HCT116 (cell line): ENCODE measurements around the gene CDK5R1. TPM values are rescaled to one million over a fixed set of nuclear protein-coding genes. Genes with fewer than 3 reads are reported as not detected.
A peak's percentile ranks its signal among the peaks of the same experiment; 100 is the strongest.

Source experiments
- ATAC-seq: fragments of 200-7000 bp; cut with Tn5 transposase; 2 replicates; pipeline ENCODE4 v1.9.1; 2020; ENCODE audit warnings: mild to moderate bottlenecking, moderate library complexity
- BruUV-seq: library from RNA; stranded (reverse); fragments of 400-500 nt; replicated peaks from 2 replicates; lab custom pipeline; 2021; lab: Mats Ljungman, UMichigan
- CTCF ChIA-PET: fragments of 300-600 bp; sonication (Branson Sonifier 250); formaldehyde crosslinking; loops from one replicate; lab custom pipeline; 2021; ENCODE audit warnings: antibody characterized with exemption; lab: Charles Lee
- POLR2A ChIA-PET: fragments of 300-600, 350-600 bp; sonication (Branson Sonifier 250); formaldehyde crosslinking; loops from one replicate; lab custom pipeline; 2021; ENCODE audit warnings: antibody characterized with exemption; lab: Charles Lee
- RAD21 ChIA-PET, 2 experiments: fragments of 300-600 bp; sonication (Branson Sonifier 250); formaldehyde crosslinking; loops; one replicate each; lab custom pipeline; 2023; ENCODE audit warnings: low total read pairs in 2 of 2; ENCODE audit not compliant: uncharacterized antibody in 2 of 2, unreplicated experiment in 2 of 2, low non-redundant PET in 1 of 2; lab: Charles Lee
- DNase-seq: peaks from one replicate; pipeline ENCODE4 v3.0.0-alpha.2; 2010; ENCODE audit warnings: low read depth, low spot score
- H2AFZ ChIP-seq: fragments of 200-600 bp; shearing (Covaris generic), sonication (generic); 2 replicates; pipeline ENCODE4 v1.6.1; 2017; ENCODE audit warnings: low read depth, mixed run types, mixed read lengths, antibody characterized with exemption, low read length; ENCODE audit not compliant: poor library complexity, severe bottlenecking
- H3K27ac ChIP-seq: 2 replicates; pipeline ENCODE4 v1.5.1; 2012; ENCODE audit warnings: low read depth, low read length
- H3K27me3 ChIP-seq: fragments of 200-600 bp; sonication (generic); 2 replicates; pipeline ENCODE4 v1.6.1; 2016; ENCODE audit warnings: mixed run types, low read length, mixed read lengths; ENCODE audit not compliant: insufficient read depth
- H3K36me3 ChIP-seq, 2 experiments: fragments of 200-500 bp in 1 of 2; fragments of 200-600 bp in 1 of 2; sonication (Bioruptor generic) in 1 of 2; sonication (generic) in 1 of 2; 2 replicates each; pipeline versions ENCODE4 v1.5.1 to v1.6.1; 2014 to 2016; ENCODE audit warnings: low read length in 2 of 2, inconsistent platforms in 1 of 2, mixed read lengths in 1 of 2, mixed run types in 1 of 2; ENCODE audit not compliant: insufficient read depth in 2 of 2, control insufficient read depth in 1 of 2
- H3K4me1 ChIP-seq, 2 experiments: fragments of 200-600 bp in 1 of 2; sonication (generic) in 1 of 2; 2 replicates each; pipeline versions ENCODE4 v1.5.1 to v1.6.1; 2012 to 2017; ENCODE audit warnings: low read length in 2 of 2, inconsistent platforms in 1 of 2, mild to moderate bottlenecking in 1 of 2, mixed read lengths in 1 of 2, mixed run types in 1 of 2, moderate library complexity in 1 of 2; ENCODE audit not compliant: insufficient read depth in 2 of 2, control insufficient read depth in 1 of 2
- H3K4me2 ChIP-seq: fragments of 200-600 bp; sonication (generic); 2 replicates; pipeline ENCODE4 v1.6.1; 2017; ENCODE audit warnings: mixed run types, low read length, mixed read lengths
- H3K4me3 ChIP-seq, 2 experiments: fragments of 200-600 bp in 1 of 2; sonication (generic) in 1 of 2; replicated peaks in 1 of 2; 2 replicates each; pipeline ENCODE4 v1.5.1; 2011 to 2016; ENCODE audit warnings: low read length in 2 of 2, control low read depth in 1 of 2, low read depth in 1 of 2, mild to moderate bottlenecking in 1 of 2, mixed read lengths in 1 of 2, mixed run types in 1 of 2
- H3K79me2 ChIP-seq: fragments of 200-600 bp; sonication (generic); 2 replicates; pipeline ENCODE4 v1.6.1; 2017; ENCODE audit warnings: mild to moderate bottlenecking, mixed run types, low read length, moderate library complexity, mixed read lengths; ENCODE audit not compliant: insufficient read depth
- H3K9ac ChIP-seq: fragments of 200-600 bp; sonication (generic); 2 replicates; pipeline ENCODE4 v1.6.1; 2016; ENCODE audit warnings: low read length, mixed read lengths
- H3K9me2 ChIP-seq: fragments of 200-600 bp; sonication (generic), shearing (Covaris generic); 2 replicates; pipeline ENCODE4 v1.6.1; 2017; ENCODE audit warnings: mixed run types, mild to moderate bottlenecking, moderate library complexity; ENCODE audit not compliant: insufficient read depth
- H3K9me3 ChIP-seq, 2 experiments: fragments of 200-500 bp in 1 of 2; fragments of 200-600 bp in 1 of 2; sonication (Bioruptor generic) in 1 of 2; sonication (generic) in 1 of 2; 2 replicates each; pipeline ENCODE4 v1.6.1; 2014 to 2017; ENCODE audit warnings: low read length in 2 of 2, mixed read lengths in 2 of 2, inconsistent platforms in 1 of 2, low read depth in 1 of 2, mild to moderate bottlenecking in 1 of 2, mixed run types in 1 of 2, moderate library complexity in 1 of 2; ENCODE audit not compliant: control insufficient read depth in 1 of 2, insufficient read depth in 1 of 2
- H4K20me1 ChIP-seq: fragments of 200-600 bp; sonication (generic), shearing (Covaris generic); 2 replicates; pipeline ENCODE4 v1.6.1; 2017; ENCODE audit warnings: mixed run types, mild to moderate bottlenecking, moderate library complexity; ENCODE audit not compliant: insufficient read depth
- ELF1 ChIP-seq: IDR thresholded peaks from 2 replicates; pipeline ENCODE4 v1.6.1; 2012; ENCODE audit warnings: low read depth, borderline replicate concordance
- EZH2 ChIP-seq: fragments of 200-600 bp; sonication (generic); IDR thresholded peaks from 2 replicates; pipeline ENCODE4 v1.6.1; 2017; ENCODE audit warnings: antibody characterized with exemption, mixed run types
- POLR2A ChIP-seq: IDR thresholded peaks from 2 replicates; pipeline ENCODE4 v1.7.0; 2011; ENCODE audit warnings: borderline replicate concordance; ENCODE audit not compliant: insufficient read depth, insufficient read length; ENCODE audit errors: extremely low read depth
- POLR2AphosphoS5 ChIP-seq: IDR thresholded peaks from 2 replicates; pipeline ENCODE4 v1.6.1; 2011; ENCODE audit warnings: mild to moderate bottlenecking, low read depth, low read length, moderate library complexity
- TCF7L2 ChIP-seq: IDR thresholded peaks from 2 replicates; pipeline ENCODE4 v1.7.0; 2011; ENCODE audit warnings: borderline replicate concordance, inconsistent platforms; ENCODE audit not compliant: insufficient read depth, insufficient read length; ENCODE audit errors: extremely low read depth
- YY1 ChIP-seq: IDR thresholded peaks from 2 replicates; pipeline ENCODE4 v1.6.1; 2011; ENCODE audit warnings: low read length, low read depth, moderate library complexity, mild to moderate bottlenecking; ENCODE audit not compliant: insufficient replicate concordance; ENCODE audit errors: extremely low read depth
- ZFX ChIP-seq: fragments of 450-650 bp; IDR thresholded peaks from 2 replicates; pipeline ENCODE4 v1.6.1; 2017
- ZNF274 ChIP-seq: fragments of 200-500 bp; sonication (Bioruptor generic); IDR thresholded peaks from 2 replicates; pipeline ENCODE4 v1.6.1; 2014; ENCODE audit warnings: mild to moderate bottlenecking, low read depth, low read length, inconsistent platforms
- intact Hi-C: fragments of 100-400 bp; cut with micrococcal nuclease; formaldehyde crosslinking; loops from 2 replicates; pipeline ENCODE4 v1.10.0; 2022
- total RNA-seq: library from RNA; stranded (reverse); gene quantifications from one replicate; pipeline ENCODE4 v1.2.1, GENCODE V29; 2021; ENCODE audit not compliant: unreplicated experiment
- TF ChIP-seq, protein P1 (sequence below): IDR thresholded peaks from 2 replicates; pipeline ENCODE4 v1.6.1; 2012
- TF ChIP-seq, protein P2 (sequence below): IDR thresholded peaks from 2 replicates; pipeline ENCODE4 v1.6.1; 2011; ENCODE audit warnings: mild to moderate bottlenecking, low read length, moderate library complexity; ENCODE audit not compliant: insufficient replicate concordance; ENCODE audit errors: extremely low read depth
- TF ChIP-seq, protein P3 (sequence below): IDR thresholded peaks from 2 replicates; pipeline ENCODE4 v1.6.1; 2012

The CDK5R1 gene
- total RNA-seq, 1 experiment from 2014 or later: 5.4 TPM

DNA sequence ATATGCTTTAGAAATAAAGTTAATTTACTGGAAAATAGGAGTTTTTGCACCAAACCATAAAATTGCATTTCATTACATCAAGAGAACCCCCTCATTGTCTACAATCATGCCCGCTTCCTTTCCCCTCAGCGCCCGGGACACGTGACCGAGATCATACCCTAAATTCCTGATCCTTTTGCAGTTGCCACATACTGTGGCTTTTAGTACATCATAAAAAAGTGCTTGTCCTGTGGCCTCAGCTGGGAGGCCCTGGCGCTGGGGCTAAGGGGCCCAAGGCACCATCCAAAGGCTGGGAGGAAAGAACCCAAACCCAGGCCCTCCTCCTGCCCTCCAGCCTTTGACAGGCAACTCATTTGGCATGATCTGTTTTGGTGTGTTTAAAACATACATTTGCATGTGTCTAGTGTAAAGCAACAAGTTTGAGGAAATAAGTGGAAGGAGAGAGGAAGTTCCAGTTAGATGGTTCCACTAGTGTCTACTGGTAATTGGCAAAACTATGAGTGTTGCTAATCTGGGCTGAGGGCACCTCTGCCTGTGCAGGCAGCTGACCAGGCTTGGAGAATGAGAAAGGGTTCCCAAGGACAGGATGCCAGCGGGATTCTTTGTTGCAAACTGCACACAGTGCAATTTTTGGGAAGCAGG, 6.0 kb downstream of the CDK5R1 start:
- peaks cover 12 to 40% of the 10 kb centered on the region in 2 experiments for H3K4me1 ChIP-seq
- TF ChIP-seq TCF7L2: no peak
- no peak for TF ChIP-seq EZH2
- RAD21 ChIA-PET: no interaction called here

DNA sequence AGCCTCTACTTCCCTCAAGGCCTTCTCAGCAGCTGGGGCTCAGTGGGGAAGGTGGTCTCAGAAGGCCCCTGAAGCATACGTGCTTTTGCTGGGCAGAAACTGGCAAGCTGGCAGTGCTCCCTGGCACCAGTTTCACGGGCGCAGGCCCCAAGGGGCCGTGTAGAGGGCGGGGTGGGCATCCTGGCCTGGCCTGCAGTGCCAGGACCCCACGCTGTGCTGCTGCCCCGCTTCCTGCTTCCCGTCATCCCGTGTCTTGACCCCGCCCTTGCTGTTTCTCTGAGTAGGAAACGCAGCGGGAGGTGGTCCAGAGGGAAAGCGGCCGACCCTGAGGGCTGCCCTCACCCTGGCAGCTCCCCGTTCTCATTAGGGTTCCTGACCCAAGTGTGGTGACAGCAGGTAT, 6.8 kb downstream of the CDK5R1 start:
- DNase-seq (no peak), ATAC-seq (no peak)
- Histone ChIP-seq H3K79me2 (no peaks in the 10 kb centered on the region), H3K27ac (no peak overlapping the region), H3K9me2 (no peaks in the 10 kb centered on the region), H3K9me3 (no peaks in the 10 kb centered on the region), H3K4me3 (no peak overlapping the region), H3K27me3 (no peaks in the 10 kb centered on the region), H2AFZ (no peak overlapping the region), H3K36me3 (no peaks in the 10 kb centered on the region; a peak in 1 of 4 replicates), H3K4me1 (peaks cover 18 to 44% of the 10 kb centered on the region in 2 experiments), H3K9ac (no peak overlapping the region), H3K4me2 (no peak overlapping the region)
- CTCF ChIA-PET: no interaction called here
- RAD21 ChIA-PET: no interaction called here
- intact Hi-C loops: no loop called here
- POLR2A ChIA-PET: no interaction called here
- TF ChIP-seq ZFX (no peak), ELF1 (no peak), POLR2A (no peak), YY1 (no peak), ZNF274 (no peak), POLR2AphosphoS5 (no peak), EZH2 (no peak)
- TF ChIP-seq, protein P1, sequence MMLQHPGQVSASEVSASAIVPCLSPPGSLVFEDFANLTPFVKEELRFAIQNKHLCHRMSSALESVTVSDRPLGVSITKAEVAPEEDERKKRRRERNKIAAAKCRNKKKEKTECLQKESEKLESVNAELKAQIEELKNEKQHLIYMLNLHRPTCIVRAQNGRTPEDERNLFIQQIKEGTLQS: no peak
- TF ChIP-seq, protein P2, sequence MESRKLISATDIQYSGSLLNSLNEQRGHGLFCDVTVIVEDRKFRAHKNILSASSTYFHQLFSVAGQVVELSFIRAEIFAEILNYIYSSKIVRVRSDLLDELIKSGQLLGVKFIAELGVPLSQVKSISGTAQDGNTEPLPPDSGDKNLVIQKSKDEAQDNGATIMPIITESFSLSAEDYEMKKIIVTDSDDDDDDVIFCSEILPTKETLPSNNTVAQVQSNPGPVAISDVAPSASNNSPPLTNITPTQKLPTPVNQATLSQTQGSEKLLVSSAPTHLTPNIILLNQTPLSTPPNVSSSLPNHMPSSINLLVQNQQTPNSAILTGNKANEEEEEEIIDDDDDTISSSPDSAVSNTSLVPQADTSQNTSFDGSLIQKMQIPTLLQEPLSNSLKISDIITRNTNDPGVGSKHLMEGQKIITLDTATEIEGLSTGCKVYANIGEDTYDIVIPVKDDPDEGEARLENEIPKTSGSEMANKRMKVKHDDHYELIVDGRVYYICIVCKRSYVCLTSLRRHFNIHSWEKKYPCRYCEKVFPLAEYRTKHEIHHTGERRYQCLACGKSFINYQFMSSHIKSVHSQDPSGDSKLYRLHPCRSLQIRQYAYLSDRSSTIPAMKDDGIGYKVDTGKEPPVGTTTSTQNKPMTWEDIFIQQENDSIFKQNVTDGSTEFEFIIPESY: no peak
- TF ChIP-seq, protein P3, sequence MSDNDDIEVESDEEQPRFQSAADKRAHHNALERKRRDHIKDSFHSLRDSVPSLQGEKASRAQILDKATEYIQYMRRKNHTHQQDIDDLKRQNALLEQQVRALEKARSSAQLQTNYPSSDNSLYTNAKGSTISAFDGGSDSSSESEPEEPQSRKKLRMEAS: no peak
- TF ChIP-seq, all 23 proteins: peak for 0
- H4K20me1 ChIP-seq: no peaks in the 10 kb centered on the region
- no TSS peak for BruUV-seq

More for the DNA sequence above, 6.0 kb downstream of the CDK5R1 start:
- Histone ChIP-seq H3K27me3 (no peaks in the 10 kb centered on the region), H3K36me3 (no peaks in the 10 kb centered on the region; a peak in 1 of 4 replicates), H4K20me1 (no peaks in the 10 kb centered on the region), H3K27ac (no peak overlapping the region), H2AFZ (no peak overlapping the region), H3K4me3 (no peak overlapping the region), H3K9ac (no peak overlapping the region), H3K79me2 (no peaks in the 10 kb centered on the region), H3K9me3 (no peaks in the 10 kb centered on the region), H3K9me2 (no peaks in the 10 kb centered on the region), H3K4me2 (no peak overlapping the region)
- DNase-seq (no peak), ATAC-seq (no peak)
- intact Hi-C loops: no loop called here
- TSS peak; percentile 66 for BruUV-seq
- POLR2A ChIA-PET: no interaction called here
- CTCF ChIA-PET: interaction anchor here (0.9 kb wide), 1 partner anchor 30 kb away, joined by 3 read pairs; no protein-coding TSS in a partner anchor
